SU-DHL-6 (cell line): ENCODE results near the gene SUGCT.

Experiments used
- EZH2phosphoT487 ChIP-seq: fragments of 200-600 bp; sonication (generic), shearing (Covaris generic); conservative IDR thresholded peaks from 2 replicates; pipeline ENCODE4 v1.6.1; 2018; ENCODE audit warnings: mild to moderate bottlenecking, antibody characterized with exemption, low read length, moderate library complexity, mixed read lengths
- TF ChIP-seq, protein P1 (sequence below): fragments of 200-600 bp; sonication (generic); IDR thresholded peaks from one replicate; pipeline ENCODE4 v1.5.1; 2017; ENCODE audit warnings: antibody characterized with exemption, mild to moderate bottlenecking, low read length, moderate library complexity; ENCODE audit not compliant: insufficient read depth, poor library complexity, severe bottlenecking

DNA sequence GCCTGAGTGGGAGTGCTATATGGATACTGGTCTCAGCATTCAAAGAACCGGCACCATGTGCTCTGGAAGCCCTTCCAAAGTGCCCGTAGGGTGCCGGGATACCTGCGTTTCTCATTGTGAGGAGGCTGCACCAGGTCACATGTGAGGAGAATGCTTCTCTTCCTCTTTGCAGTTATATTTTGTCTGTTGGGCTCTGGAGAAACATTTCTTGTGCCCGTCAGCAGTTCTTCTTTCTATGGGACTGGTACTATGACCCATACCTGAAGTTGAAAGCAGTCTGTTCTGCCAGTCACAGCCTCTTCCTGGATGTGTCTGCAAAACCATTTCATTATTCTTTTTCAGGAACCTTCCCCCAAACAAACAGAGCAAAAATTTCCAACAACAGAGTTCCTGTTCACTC lies 465.0 kb downstream of the SUGCT start:
- TF ChIP-seq, protein P1, sequence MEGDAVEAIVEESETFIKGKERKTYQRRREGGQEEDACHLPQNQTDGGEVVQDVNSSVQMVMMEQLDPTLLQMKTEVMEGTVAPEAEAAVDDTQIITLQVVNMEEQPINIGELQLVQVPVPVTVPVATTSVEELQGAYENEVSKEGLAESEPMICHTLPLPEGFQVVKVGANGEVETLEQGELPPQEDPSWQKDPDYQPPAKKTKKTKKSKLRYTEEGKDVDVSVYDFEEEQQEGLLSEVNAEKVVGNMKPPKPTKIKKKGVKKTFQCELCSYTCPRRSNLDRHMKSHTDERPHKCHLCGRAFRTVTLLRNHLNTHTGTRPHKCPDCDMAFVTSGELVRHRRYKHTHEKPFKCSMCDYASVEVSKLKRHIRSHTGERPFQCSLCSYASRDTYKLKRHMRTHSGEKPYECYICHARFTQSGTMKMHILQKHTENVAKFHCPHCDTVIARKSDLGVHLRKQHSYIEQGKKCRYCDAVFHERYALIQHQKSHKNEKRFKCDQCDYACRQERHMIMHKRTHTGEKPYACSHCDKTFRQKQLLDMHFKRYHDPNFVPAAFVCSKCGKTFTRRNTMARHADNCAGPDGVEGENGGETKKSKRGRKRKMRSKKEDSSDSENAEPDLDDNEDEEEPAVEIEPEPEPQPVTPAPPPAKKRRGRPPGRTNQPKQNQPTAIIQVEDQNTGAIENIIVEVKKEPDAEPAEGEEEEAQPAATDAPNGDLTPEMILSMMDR: no peak
- TF ChIP-seq EZH2phosphoT487: no peak
